Sigmoid colon (tissue), 4 donors: ENCODE measurements around the gene DSCAM.

Source experiments
- EP300 ChIP-seq, 4 donors: sonication (generic); formaldehyde crosslinking; IDR thresholded peaks; one replicate each; pipeline ENCODE4 v1.6.1; 2017; ENCODE audit warnings: antibody characterized with exemption in 4 of 4
- TF ChIP-seq, protein P1 (sequence below), 4 experiments: fragments of 450-650 bp in 3 of 4; fragments of 200-600 bp in 1 of 4; IDR thresholded peaks; one replicate each; pipeline ENCODE4 v1.5.1; 2016 to 2019; ENCODE audit warnings: antibody characterized with exemption in 4 of 4, mild to moderate bottlenecking in 3 of 4, moderate library complexity in 2 of 4

DNA sequence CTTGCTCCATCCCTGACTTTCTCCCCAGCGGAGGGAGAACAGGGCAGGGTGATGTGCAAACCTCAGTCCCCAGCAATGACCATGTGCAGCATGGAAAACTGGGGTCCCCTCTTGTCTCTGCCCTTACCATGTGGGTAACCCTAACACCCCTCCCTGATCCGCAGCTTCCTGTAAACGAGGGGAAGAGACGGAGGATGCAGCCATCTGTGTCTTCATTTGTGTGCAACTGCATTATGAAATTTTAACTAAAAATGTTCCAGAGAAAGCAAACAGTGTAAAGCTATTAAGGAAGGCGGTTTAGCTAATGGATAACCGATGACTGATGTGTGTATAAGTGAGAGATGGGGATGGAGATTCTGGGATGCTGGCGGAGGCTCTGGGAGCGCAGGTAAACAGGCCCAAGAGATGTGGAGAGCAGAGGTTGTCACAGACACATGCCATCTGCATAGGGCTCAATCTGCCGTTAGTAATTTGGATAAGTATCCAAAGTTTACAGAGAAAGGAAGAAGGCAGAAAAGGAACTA is 206.6 kb downstream of the DSCAM start:
- TF ChIP-seq, protein P1, sequence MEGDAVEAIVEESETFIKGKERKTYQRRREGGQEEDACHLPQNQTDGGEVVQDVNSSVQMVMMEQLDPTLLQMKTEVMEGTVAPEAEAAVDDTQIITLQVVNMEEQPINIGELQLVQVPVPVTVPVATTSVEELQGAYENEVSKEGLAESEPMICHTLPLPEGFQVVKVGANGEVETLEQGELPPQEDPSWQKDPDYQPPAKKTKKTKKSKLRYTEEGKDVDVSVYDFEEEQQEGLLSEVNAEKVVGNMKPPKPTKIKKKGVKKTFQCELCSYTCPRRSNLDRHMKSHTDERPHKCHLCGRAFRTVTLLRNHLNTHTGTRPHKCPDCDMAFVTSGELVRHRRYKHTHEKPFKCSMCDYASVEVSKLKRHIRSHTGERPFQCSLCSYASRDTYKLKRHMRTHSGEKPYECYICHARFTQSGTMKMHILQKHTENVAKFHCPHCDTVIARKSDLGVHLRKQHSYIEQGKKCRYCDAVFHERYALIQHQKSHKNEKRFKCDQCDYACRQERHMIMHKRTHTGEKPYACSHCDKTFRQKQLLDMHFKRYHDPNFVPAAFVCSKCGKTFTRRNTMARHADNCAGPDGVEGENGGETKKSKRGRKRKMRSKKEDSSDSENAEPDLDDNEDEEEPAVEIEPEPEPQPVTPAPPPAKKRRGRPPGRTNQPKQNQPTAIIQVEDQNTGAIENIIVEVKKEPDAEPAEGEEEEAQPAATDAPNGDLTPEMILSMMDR (IDR thresholded peaks at IDR 0.05): no peak
- no peak for TF ChIP-seq EP300 (IDR thresholded peaks at IDR 0.05)
